ENCODE data around the gene ASCL1. TPM values are rescaled to one million over a fixed set of nuclear protein-coding genes. Genes with fewer than 3 reads are reported as not detected.

The ASCL1 gene
- total RNA-seq, 2 experiments from 2014 or later = not detected

Other genes with a start within 250 kb of the ASCL1 start
- gene PAH, start 40.4 kb upstream of the ASCL1 start, total RNA-seq = not detected